ENCODE data around the gene PET100.

The PET100 gene

DNA sequence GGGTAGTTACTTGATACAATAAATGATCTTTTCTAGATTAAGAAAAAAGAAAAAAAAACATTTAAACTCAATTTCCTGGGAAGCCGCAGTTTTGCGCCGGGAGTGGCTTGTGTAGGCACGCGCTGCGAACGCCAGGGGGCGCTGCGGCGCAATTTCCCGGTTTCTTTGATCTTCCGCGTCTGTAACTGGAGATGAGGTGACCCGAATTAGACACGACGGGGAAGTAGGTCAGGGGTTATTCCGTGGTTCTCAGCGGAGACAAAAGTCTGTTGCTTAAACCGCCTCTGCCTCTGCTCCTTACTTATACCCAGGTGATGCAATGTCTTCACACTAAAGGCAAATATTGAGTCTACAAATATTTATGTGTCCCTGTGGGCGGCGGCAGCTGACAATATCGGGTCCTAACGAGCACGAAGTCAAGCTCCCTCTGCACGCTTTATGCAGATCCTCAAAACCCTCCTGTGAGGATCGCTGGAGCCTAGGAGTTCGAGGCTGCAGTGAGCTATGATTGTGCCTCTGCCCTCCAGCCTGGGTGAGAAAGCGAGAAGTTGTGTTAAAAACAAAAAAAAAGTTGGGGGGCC is 22.6 kb downstream of the PET100 start:
- DNase-seq (ENCODE audit: low spot score): peak; percentile 78

DNA sequence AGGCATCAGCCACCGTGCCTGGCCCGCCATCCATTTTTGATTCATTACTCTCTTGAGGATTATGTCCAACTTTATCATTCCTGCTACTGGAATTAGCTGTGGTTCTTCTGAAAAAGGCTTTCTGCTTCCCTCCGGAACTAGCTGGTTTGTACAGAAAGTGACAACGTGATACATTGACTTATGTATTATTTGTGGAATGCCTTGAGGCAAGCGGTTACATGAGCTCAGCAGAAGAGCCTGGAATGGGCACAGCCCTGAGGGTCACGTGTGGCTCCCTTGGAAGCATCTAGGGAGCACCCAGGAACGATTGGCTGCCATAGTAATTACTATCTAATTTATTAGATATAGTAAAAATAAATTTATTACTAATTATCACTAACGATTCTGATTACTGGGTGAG is 24.8 kb downstream of the PET100 start:
- DNase-seq (ENCODE audit: low spot score): peak; percentile 63

DNA sequence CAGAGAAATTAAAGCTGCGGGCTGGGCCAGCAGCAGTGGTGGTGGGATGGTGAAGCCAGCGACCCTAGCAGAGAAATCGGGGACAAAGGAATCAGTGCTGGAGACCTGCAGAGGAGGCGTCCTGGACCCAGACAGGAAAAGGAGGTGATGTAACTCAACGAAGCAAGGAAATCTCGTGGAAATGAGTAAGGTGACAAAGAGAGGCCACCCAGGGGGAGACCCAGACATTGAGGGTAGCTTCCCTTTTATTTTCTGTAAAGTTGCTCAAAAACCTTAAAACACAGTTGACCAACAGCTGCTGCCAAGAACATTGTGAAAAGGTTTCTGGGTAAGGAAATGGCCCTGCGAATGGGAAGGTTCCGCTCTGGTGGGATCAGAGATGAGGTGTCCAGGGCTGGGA is 26.0 kb downstream of the PET100 start:
- DNase-seq (ENCODE audit: low spot score): no peak

DNA sequence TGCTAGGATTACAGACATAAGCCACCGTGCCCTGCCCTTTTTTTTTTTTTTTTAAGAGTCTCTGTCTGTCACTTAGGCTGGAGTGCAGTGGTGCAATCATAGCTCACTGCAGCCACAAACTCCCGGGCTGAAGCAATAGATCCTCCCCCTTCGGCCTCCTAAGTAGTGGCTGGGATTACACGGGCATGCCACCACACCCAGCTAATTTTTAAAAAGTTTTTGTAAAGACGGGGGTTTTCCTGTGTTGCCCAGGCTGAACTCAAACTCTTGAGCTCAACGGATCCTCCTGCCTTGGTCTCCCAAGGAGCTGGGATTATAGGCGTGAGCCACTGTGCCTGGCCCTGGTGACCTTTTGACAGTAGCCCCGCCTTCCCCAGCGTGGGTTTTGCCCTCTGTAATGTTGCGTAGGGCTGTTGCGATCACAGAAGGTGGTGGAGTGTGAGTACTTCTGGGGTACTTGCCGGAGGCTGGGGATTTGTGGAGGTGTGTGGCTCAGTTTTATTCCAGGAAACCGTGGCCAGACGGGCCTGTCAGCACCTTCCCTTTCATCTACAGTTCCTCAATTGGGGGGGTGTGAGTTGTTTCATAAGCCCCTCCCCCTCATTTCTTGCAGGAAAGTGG is 27.6 kb downstream of the PET100 start:
- DNase-seq (ENCODE audit: low spot score): no peak

DNA sequence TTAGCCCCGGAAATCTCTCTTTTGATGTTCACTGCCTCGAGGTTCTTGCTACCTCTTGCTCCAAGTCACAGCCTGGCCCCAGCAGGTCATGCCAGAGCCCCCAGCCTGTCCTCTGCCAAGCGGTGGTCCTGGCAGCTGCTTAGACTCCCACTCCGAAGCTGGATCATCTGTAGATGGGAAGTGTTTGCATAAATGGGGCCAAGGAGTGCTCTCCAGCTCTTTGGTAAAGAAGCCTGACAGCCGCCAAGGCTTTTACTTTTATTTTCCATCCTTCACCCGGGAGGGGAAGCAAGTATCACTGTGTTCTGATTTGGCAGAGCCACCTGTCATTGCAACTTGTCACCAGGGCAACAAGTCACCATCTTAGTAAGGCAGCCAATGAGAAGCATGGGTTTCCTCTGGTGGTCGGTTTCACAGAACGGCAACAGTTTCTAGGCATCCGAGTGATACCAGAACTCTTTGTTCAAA is 28.7 kb downstream of the PET100 start:
- DNase-seq (ENCODE audit: low spot score): no peak

DNA sequence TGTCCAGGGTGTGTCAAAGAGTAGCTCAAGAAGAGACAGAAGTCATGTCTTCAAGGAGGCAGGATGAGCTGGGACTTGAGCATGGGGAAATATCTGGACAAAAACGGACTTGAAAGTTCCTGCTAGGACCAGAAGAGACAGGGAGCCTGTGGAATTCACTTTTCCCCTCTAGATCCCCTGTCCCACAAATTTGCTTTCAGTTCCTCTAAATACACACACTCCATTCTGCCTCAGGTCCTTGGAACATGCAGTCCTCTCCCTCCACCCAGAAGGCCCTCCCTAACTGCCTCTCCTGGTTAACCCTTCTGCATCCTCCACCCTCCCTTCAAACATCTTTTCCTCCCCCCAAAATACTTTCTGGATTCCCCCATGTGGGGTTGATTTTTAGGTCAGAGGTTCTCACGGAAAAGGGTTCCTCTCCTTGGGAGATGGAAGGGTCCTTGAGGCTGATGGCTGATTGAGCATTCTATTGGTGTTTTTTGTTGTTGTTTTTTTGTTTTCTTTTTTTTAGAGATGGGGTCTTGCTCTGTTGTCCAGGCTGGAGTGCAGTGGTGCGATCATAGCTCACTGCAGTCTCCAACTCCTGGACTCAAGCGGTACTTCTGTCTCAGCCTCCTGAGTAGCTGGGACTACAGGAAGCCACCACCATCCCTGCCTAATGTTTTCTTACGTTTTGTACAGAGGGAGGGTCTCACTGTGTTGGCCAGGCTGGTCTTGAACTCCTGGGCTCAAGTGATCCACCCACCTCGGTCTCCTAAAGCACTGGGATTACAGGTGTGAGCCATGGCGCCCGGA is 32.3 kb downstream of the PET100 start:
- DNase-seq (ENCODE audit: low spot score): no peak

DNA sequence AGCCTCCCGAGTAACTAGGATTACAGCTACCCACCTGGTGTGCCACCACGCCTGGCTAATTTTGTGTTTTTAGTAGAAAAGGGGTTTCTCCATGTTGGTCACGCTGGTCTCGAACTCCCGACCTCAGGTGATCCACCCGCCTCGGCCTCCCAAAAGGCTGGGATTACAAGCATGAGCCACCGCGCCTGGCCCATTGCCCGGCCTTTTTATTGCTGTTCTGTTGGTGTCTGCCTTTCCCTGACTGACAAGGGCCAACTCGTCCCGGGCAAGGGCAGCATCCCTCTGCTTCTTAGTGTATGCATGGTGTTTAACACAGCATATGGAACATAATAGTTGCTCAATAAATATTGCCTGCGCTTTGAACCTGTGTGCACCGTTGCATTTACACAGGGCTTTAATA is 33.1 kb downstream of the PET100 start:
- DNase-seq (ENCODE audit: low spot score): no peak

DNA sequence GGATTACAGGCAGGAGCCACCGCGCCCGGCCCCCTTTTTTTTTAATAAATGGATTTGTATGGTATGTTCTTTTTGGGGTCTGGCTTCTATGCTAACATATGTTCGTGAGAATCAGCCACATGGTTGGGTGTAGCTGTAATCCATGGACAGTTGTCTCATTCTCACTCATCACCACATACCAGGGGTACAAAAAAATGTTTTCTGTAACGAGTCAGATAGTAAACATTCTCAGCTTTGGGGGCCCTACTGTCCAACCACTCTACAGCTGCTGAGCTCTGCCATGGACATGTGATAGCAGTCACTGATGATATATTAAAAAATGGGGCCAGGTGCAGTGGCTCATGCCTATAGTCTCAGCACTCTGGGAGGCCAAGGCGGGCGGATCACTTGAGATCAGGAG is 34.1 kb downstream of the PET100 start:
- DNase-seq (ENCODE audit: low spot score): no peak

DNA sequence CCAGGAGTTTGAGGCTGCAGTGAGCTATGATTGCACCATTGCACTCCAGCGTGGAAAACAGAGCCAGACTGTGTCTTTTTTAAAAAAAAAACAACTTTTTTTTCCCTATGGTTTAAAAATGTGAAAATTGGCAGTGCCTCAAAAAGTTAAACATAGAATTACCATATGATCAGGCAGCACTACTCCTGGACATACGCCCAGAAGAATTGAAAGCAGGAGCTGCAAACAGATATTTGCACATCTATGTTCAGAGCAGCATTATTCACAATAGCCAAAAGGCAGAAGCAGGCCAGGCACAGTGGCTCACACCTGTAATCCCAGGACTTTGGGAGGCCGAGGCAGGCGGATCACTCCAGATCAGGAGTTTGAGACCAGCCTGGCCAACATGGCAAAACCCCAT is 35.5 kb downstream of the PET100 start:
- no peak for DNase-seq (ENCODE audit: low spot score)

DNA sequence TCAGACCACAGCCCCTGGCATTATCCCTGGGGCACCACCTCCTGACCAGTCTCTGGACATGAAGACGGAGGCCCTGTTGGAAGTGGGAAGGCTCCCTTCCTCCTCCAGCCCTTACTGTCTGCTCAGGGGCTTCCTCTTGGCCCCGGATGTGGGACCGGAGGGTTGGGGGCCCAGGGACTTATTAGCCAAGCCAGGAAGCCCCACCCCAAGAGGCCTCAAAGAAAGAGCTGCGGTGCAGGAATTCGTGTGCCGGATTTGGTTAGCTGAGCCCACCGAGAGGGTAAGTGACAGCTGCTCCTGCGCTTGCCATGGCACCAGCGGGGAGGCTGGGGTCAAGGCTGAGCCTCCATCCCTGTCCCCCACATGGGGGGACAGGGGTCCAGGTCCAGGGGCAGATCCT is 39.2 kb downstream of the PET100 start, which contains the start of gene RETN:
RETN (plus strand) TSS at position 208 of the 400 bp plus-strand sequence. CDS start 278 bp downstream, outside the sequence.
- DNase-seq (ENCODE audit: low spot score): no peak

DNA sequence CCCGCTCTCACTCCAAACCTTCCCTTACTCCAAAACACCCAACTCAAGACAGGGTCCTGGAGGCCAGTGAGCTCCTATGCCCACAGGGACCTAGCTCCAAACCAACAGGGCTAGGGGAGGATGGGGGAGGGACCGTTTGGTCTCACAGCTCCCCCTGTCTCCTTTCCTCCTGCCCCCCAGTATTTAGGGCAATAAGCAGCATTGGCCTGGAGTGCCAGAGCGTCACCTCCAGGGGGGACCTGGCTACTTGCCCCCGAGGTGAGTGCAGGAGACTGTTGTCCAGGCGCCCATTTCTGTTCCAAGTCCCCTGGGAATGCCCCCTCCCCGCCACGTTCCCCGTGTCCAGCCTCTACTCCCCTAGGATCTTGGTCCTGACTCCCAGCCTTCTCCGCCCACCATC is 40.0 kb downstream of the PET100 start:
- no peak for DNase-seq (ENCODE audit: low spot score)

DNA sequence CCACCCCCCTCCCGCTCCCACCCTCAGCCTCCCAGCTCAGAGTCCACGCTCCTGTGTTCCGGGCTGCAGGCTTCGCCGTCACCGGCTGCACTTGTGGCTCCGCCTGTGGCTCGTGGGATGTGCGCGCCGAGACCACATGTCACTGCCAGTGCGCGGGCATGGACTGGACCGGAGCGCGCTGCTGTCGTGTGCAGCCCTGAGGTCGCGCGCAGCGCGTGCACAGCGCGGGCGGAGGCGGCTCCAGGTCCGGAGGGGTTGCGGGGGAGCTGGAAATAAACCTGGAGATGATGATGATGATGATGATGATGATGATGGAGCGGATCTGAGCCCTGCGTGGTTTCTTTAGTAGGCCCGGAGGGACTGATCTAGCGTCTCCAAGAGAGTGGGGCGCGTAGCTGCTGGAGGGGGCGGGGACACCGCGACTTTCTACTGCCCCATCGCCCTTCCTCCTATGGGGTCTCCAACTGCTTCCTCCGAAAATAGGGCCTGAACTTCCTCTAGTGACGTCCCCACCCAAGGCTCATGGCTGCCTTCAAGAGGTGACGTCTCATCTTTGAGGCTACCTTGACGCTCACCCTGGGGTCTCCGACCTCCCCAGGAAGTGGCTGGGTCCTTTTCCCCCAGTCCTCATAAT is 40.7 kb downstream of the PET100 start:
- no peak for DNase-seq (ENCODE audit: low spot score)

DNA sequence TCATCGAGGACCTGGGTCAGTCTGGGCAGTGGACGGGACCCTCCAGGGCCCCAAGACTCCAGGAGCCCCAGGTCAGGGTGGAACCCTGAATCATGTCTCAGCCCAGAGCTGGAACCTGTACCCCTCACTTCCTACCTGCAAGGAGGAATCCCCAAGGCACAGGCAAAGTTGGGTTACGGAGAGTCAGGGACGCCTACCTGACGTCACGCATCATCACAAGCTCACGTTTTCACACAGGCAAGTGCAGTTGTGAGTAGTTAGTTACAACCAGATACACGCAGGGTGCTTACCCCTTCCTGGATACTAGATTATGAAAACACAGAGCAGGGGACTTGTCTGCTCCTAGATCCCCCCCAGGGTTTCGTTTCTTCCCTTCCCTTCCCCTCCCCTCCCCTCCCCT is 41.2 kb downstream of the PET100 start:
- no peak for DNase-seq (ENCODE audit: low spot score)

DNA sequence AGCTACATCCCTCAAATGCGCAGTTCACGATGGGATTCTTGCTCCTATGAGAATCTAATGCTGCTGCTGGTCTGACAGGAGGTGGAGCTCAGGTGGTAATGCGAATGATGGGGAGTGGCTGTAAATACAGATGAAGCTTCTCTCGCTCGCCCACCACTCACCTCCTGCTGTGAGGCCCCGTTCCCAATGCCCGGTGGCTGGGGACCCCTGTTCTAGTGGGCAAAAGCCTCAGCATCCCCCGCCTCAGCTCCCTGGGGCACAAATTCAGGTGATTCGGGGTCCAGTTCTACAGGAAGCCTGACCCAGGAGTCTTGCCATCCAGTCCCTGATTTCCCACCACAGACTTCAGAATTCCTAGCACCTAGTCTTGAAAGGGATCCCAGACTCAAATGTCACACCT is 42.9 kb downstream of the PET100 start:
- no peak for DNase-seq (ENCODE audit: low spot score)

DNA sequence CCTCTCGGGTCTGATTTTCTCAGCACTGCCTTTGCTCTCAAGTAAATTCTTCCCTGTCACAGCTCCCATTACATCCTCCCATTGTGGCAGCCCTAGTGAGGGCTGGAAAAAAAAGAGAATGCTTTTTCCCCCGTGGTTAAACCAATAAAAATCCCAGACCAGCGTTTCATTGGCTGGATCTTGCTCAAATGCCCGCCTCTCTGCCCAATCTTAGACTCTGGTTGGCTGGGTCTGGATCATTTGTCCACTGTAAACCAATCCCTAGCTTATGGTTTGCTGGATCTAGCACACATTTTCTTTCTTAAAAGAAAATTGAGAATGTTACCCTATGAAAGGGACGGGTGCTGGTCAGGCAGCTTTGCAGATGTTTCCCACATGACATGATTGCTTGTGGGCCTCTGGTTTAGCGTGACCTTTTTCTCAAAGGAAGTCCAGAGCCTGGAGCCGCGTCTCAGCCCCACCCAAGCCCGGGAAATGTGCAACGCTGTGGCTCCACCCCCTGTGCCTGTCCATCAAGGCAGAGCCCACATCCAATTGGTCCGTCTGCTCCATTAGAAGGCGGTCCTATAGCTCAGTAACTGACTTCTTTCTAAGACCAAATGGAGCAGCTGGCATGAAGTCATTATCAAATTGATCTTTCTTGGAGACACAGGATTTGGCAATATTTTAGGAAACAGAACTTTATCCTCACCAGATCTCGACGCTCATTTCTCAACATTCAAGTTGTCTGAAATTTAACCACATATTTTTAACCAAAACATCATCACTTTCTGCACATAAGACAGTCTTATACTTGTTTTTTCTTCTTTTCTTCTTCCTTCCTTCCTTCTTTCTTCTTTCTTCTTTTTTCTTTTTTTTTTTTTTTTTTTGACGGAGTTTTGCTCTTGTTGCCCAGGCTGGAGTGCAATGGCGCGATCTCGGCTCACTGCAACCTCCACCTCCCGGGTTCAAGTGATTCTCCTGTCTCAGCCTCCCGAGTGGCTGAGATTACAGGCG is 44.7 kb downstream of the PET100 start:
- peak; percentile 58 for DNase-seq (ENCODE audit: low spot score)

DNA sequence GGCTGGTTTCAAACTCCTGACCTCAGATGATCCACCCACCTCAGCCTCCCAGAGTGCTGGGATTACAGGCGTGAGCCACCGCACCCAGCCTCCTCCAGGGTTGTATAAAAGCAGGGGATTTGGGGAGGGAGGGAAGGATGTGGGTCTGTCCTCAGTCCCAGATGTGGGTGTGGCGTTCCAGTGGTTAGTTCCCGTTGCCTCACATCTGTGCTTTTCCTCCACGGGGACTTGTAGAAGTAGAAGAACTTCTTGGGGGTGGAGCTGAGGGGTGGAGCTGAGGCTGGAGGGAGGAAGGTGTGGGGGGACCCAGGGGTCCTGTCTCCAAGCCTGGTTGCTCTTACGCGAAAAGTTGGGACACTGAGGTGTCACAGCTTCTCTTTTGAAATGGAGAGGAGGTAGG is 46.8 kb downstream of the PET100 start:
- no peak for DNase-seq (ENCODE audit: low spot score)

DNA sequence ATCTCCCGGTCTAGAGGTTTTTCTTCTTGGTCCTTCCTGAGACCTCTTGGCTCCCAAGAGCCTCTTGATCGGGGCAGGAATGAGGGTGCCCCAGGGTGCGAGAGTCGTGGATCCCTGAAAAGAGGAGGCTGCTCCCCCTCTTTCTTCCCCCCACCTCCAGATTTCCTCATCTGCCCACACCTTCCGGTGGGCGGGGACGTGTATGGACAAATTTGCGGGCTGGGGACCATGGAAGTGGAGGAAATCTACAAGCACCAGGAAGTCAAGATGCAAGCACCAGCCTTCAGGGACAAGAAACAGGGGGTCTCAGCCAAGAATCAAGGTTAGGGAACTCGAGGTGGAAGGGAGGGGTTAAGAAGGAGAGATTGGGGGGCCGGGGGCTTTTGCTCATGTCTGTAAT is 47.3 kb downstream of the PET100 start, which contains the start of gene MCEMP1:
MCEMP1 (plus strand) TSS at position 237 of the 400 bp plus-strand sequence; CDS start at position 268, 31 bp downstream.
- DNase-seq (ENCODE audit: low spot score): no peak

DNA sequence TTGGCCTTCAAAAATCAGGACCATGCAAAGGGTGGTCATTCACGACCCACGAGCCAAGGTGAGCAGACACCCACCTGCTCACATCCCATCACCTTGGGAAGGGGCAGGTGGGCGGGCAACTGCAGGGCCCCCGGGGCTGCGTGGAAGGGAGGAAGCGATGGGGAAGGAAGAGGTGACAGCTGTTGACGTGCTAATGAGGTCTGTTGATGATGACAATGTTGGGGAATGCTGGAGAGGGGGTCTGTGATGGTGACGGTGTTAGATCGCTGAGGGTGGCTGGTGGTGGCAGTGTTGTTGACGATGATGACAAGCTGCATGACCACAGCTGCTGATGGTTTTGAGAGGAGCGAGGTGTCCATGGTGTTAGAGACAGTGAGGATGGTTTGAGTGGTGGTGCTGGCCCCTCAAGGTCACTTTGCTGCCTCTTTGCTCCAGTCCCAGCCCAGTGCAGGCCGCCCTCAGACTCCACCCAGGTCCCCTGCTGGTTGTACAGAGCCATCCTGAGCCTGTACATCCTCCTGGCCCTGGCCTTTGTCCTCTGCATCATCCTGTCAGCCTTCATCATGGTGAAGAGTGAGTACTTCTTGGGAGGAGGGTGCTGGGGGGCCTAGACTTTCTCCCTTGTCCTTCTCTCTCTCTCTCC is 48.2 kb downstream of the PET100 start:
- no peak for DNase-seq (ENCODE audit: low spot score)

DNA sequence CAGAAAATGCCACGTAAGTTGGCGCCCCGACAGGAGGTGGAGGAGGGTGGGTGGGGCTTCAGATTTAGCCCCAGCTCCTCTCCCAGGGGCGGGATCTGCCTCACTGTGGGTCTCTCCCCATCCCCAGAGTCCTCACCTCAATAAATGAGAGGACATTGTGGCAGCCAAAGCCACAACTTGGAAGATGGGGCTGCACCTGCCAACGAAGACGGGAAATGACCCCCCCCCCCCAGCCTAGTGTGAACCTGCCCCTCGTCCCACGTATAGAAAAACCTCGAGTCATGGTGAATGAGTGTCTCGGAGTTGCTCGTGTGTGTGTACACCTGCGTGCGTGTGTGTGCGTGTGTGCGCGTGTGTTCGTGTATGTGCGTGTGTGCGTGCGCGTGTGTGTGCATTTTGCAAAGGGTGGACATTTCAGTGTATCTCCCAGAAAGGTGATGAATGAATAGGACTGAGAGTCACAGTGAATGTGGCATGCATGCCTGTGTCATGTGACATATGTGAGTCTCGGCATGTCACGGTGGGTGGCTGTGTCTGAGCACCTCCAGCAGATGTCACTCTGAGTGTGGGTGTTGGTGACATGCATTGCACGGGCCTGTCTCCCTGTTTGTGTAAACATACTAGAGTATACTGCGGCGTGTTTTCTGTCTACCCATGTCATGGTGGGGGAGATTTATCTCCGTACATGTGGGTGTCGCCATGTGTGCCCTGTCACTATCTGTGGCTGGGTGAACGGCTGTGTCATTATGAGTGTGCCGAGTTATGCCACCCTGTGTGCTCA is 49.6 kb downstream of the PET100 start:
- no peak for DNase-seq (ENCODE audit: low spot score)
